ENCODE results near the gene ITIH4. TPM values are rescaled to one million over a fixed set of nuclear protein-coding genes. Genes with fewer than 3 reads are reported as not detected.

The ITIH4 gene
- total and polyA plus RNA-seq, 2 of the 13 experiments (the other 11 are each of a cell fraction or from before 2014, with no cell fraction given): 2.7 to 5.3 TPM

DNA sequence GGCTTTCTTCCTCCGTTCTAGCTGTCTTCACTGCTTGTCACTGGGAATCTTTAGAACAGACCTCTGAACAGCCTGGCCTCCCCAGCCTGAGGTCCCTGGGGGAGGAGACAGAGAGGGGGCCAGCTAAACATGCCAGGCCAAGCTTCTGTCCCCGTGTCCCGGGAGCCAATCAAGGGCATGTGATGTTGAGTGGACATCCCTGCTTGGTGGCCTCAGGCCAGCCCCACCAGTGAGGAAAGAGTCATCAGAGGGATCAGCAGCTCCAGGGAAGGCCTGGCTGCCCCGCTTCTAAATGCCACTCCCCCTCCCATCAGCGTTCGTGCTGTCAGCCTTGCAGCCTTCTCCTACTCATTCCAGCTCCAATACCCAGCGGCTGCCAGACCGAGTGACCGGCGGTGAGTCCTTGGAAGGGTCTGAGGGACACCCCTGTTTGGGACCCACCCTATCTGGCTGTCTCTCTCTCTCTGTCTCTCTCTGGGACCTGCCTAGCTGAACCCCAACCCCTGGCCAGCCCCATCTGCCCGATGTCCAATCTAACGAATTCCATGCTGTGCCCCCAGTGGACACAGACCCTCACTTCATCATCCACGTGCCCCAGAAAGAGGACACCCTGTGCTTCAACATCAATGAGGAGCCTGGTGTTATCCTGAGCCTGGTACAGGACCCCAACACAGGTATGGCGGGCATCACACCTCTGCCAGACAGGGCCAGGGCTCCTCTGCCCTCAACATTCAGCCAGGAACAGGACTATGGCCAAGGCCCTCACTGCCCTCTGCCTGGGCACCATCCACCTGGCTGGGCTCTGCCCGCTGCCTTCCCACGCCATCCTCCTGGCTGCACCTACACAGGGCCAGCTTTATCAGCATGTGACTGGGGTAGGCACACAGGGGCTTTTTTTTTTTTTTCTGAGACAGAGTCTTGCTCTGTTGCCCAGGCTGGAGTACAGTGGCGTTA lies 42.5 kb downstream of the ITIH4 start (continued):
- TF ChIP-seq ELK4 (CRISPR knock-in tag; IDR thresholded peaks at IDR 0.05; ENCODE audit: borderline replicate concordance) (no peak), ZNF333 (CRISPR knock-in tag; IDR thresholded peaks at IDR 0.05; ENCODE audit: borderline replicate concordance) (no peak), ELF4 (CRISPR knock-in tag; IDR thresholded peaks at IDR 0.05; ENCODE audit: borderline replicate concordance) (no peak), ZNF276 (CRISPR knock-in tag; IDR thresholded peaks at IDR 0.05; ENCODE audit: low read depth) (no peak), TFAP4 (IDR thresholded peaks at IDR 0.05; ENCODE audit: borderline replicate concordance, low read depth) (no peak), HNRNPL (IDR thresholded peaks at IDR 0.05; ENCODE audit: low read depth, low read length) (0 out of 2 replicates have a peak, but pooled peaks have one; percentile 51), CREM (IDR thresholded peaks at IDR 0.05) (no peak), CREM (CRISPR knock-in tag; IDR thresholded peaks at IDR 0.05) (no peak), ZNF773 (CRISPR knock-in tag; IDR thresholded peaks at IDR 0.05; ENCODE audit: borderline replicate concordance) (no peak), FIP1L1 (IDR thresholded peaks at IDR 0.05; ENCODE audit: borderline replicate concordance, insufficient read depth, low read depth, low read length) (no peak), NFE2L1 (CRISPR knock-in tag; IDR thresholded peaks at IDR 0.05; ENCODE audit: borderline replicate concordance) (no peak), ETV5 (CRISPR knock-in tag; IDR thresholded peaks at IDR 0.05; ENCODE audit: borderline replicate concordance) (0 out of 2 replicates have a peak, but pooled peaks have one; percentile 18), HOXA3 (CRISPR knock-in tag; IDR thresholded peaks at IDR 0.05) (no peak), ZZZ3 (CRISPR knock-in tag; IDR thresholded peaks at IDR 0.05; ENCODE audit: borderline replicate concordance) (no peak), IRX3 (CRISPR knock-in tag; IDR thresholded peaks at IDR 0.05; ENCODE audit: borderline replicate concordance, low read depth) (no peak), NR2F1 (CRISPR knock-in tag; IDR thresholded peaks at IDR 0.05) (no peak), STAT5B (CRISPR knock-in tag; IDR thresholded peaks at IDR 0.05) (no peak), ZBED4 (CRISPR knock-in tag; IDR thresholded peaks at IDR 0.05; ENCODE audit: borderline replicate concordance) (no peak), ZNF724P (CRISPR knock-in tag; IDR thresholded peaks at IDR 0.05; ENCODE audit: borderline replicate concordance) (no peak), AHR (CRISPR knock-in tag; IDR thresholded peaks at IDR 0.05) (no peak), ZNF552 (CRISPR knock-in tag; IDR thresholded peaks at IDR 0.05; ENCODE audit: borderline replicate concordance) (0 out of 2 replicates have a peak, but pooled peaks have one; percentile 22)

Measured in HepG2 (cell line).